Hematopoietic multipotent progenitor cell treated with erythropoietin and hydrocortisone succinate and interleukin-3 and kit ligand, for 15 days (in vitro differentiated cells): ENCODE measurements around the gene EIF5B.

Experiments
- DNase-seq: peaks from one replicate; pipeline ENCODE4 v3.0.0-alpha.2; 2015; ENCODE audit warnings: low spot score

EIF5B gene

GRCh38 chr2:99374747-99375146 is 37.6 kb downstream of the EIF5B start:
- no peak for DNase-seq

GRCh38 chr2:99376254-99376864 is 39.2 kb downstream of the EIF5B start:
- no peak for DNase-seq

- no peak for DNase-seq
Measured at GRCh38 chr2:99377879-99378278, 40.7 kb downstream of the EIF5B start.

DNA sequence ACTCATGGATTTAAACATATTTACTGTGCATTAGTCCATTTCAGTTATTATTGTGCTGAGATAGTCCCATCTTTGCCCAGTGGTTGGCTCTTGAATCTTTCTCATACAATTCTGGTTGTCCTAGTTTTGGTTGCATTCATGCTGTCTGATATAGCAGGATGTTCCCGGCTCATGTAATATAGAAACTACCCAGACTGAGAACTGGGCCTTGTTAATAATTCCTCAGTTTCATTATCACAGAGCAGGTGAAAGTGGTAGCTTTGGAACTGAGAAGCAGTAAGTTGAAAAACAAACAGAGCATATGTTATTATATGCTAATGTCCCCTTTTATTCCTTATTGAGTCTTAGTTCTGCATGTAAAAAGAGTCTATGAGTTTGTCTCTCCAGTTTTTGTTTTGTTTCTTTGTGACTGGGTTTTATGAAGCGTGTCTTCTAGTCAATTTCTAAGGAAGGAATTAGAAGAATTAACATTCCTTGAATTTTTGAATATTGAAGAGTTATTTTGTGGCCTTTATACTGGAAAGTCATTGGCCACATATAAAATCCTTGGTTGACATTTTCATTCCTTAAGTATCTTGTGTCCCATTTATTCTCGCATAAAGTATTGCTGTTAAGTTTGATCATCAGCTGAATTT is 43.3 kb downstream of the EIF5B start:
- no peak for DNase-seq

- DNase-seq = no peak
Measured at GRCh38 chr2:99382143-99382542, 45.0 kb downstream of the EIF5B start.

- DNase-seq = no peak
Measured at GRCh38 chr2:99386011-99386410, 48.8 kb downstream of the EIF5B start.

GRCh38 chr2:99388892-99389291 is 51.7 kb downstream of the EIF5B start:
- DNase-seq = no peak

- DNase-seq = no peak
Measured at GRCh38 chr2:99389371-99389770, 52.2 kb downstream of the EIF5B start.

- DNase-seq = no peak
Measured at GRCh38 chr2:99389946-99390345, 52.8 kb downstream of the EIF5B start.

GRCh38 chr2:99395589-99396130 is 58.5 kb downstream of the EIF5B start:
- DNase-seq = no peak

DNA sequence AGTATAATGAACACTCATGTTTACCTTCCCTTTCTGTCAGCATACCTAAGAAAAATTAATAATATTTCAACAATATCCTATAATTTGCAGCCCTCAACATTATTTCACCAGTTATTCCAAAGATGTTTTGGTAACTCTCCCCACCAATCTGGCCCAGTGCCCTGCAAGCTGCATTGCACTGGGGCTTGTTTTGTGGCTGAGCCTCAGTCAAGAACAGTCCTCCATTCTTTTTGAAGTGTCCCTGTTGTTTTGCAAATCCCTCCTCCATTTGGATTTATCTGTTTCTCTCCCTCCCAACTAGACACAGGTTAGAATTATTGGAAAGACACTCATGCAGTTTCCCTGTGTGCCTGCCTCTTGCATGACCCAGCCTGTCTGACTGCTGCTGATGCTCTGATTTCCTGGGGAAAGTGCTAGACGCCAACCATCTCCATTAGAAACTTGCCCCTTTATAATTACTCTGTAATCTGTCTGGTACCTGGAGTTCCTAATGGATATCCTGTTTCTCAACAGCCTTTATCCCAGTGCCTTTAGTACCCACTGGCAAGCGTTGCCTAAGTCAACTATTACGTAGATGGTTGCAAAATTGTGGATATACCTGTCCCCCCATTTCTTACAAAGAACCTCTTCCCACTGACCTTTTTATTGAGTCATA is 60.2 kb downstream of the EIF5B start:
- no peak for DNase-seq

DNA sequence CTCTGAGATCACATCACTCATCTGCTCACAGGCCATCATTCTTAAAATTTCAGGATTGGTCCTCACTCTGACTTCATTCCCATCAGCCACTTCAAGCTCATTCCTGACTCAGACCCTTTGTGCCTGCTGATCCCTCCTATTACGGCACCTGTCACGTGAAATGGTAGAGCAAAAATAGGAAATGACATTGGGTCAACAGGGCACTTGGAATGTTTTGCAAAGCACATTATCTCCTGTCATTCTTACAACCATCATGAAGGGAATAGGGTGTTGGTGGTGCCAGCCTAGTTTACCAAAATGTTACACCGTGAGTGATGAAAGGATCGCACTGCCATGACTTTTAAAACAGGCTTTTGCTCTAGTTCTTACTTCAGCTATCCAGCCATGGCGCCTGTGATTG is 61.1 kb downstream of the EIF5B start:
- DNase-seq = no peak

GRCh38 chr2:99399063-99399462 is 61.9 kb downstream of the EIF5B start:
- DNase-seq = no peak

DNA sequence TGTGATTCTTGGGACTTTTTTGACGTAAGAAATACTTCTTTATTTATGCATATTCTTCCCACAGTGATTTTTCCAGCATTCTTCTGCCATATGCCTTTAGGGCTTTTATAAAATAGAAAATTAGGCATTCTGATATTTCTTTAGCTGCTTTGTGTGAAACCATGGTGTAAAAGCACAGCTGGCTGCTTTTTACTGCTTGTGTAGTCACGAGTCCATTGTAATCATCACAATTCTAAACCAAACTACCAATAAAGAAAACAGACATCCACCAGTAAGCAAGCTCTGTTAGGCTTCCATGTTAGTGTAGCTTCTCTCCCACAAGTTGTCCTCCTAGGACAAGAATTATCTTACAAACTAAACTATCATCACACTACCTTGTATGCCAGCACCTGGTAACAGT is 62.6 kb downstream of the EIF5B start:
- DNase-seq = no peak

DNA sequence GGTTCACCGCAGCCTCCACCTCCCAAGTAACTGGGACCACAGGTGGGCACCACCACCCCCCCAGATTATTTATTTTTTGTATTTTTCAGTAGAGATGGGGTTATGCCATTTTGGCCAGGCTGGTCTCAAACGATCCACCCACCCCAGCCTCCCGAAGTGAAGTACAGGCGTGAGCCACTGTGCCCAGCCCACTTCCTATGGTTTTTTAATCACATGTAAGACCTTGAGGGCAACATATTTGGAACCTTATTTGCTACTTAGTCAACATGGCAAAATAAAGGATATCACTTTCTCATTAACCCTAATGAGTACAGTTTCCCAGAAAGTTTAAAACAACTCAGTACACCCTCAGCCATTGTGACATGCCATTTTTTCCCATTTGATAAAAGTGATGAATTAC is 64.7 kb downstream of the EIF5B start:
- DNase-seq = no peak

- no peak for DNase-seq
Measured at GRCh38 chr2:99403084-99403483, 65.9 kb downstream of the EIF5B start.

- no peak for DNase-seq
Measured at GRCh38 chr2:99403524-99403923, 66.3 kb downstream of the EIF5B start.

- DNase-seq = no peak
Measured at GRCh38 chr2:99404039-99404796, 67.0 kb downstream of the EIF5B start.

DNA sequence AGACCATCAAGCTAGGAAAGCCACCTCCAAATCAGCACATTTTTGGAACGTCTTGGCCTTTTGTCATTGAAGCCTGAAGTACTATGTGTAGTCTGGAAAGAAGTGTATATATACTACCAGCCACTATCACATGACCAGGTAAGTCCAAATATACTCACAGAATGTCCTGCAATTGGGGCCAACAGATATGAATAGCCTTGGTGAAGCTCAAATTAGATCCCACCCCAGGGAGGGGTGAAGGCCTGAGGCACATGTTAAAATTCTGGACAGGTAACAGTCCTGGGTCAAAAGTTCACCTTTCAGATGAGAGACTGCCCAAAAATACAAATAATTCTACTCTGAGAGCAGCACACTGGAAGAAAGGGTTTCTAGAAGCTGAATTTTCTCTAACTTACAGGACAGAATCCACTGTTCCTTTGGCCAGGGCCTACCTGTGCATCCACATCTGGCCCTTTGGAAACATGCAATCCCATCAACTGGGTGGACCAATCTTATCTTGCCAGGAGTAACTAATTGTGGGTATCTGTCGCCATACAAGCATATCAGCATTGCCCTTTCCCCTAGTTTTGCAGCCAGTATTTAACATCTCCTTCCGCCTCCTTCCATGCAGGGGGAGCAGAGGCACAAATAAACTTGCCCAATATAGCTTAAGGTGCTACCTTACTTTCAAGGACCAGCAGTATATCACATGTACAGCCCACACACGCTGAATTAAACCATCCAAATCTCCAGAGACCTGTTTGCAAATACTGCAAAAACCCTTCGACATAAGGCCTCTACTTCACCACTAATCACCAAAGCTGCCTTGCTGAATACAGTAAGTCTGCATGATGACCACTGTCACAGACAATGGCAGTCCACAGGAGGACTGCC is 67.8 kb downstream of the EIF5B start:
- DNase-seq = no peak

- no peak for DNase-seq
Measured at GRCh38 chr2:99406137-99406536, 68.9 kb downstream of the EIF5B start.

DNA sequence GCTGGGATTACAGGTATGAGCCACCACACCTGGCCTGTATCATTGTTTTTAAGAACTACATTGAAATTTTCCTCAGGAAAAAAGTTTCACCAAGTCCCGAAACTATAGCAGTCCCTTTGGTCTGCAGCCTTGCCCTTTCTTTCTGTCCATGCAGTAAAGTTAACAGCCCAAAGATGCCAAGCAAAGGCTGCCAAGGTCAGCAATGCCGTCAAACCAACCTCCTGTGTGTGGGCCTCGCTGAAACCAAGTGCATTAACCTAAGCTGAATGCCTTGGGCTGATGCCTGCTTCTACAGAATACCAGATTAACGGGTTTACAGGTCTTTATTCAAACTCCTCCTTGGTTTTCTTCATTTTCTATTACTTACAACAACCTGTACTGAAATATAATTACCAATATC is 73.1 kb downstream of the EIF5B start:
- no peak for DNase-seq

DNA sequence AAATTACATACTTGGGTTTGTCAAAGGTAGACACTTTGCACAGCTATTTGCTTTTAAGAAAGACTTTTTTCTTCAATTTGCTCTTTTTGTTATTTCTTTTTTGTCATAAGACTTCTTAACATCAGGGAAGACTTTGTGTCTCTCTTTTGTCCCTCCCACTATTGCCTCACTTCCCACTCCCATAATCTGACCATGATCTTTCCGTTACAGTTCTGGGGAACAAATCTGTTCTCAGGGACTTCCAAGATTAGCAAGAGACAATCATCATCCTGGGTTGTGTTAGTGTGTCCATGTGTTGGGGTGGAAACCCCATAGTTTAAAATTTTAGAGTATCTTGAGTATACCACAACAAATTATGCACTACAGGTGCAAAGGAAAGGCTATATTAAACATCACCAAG is 77.4 kb downstream of the EIF5B start:
- no peak for DNase-seq
